ENCODE results near the gene SELENOK. TPM values are rescaled to one million over a fixed set of nuclear protein-coding genes. Genes with fewer than 3 reads are reported as not detected.

Gene SELENOK
- total RNA-seq (100 to 1,000 TPM in 1 of 5 experiments, 10 to 100 TPM in 4; 33.6 to 104 (median 45.4) TPM), polyA plus RNA-seq (100 to 1,000 TPM; 132 to 142 TPM), total RNA-seq (112 reads per million, percentile 86 among the genes with 10 or more reads in this experiment)

- Histone ChIP-seq H3K4me3 (ENCODE audit: low read length) (peak within 1 kb of the TSS; percentile 81), H3K27ac (ENCODE audit: low read depth, low read length) (peak within 1 kb of the TSS; percentile 98), H3K27me3 (ENCODE audit: control insufficient read depth in 2 of 2, insufficient read depth in 2 of 2, low read length in 2 of 2) (no peaks in the 10 kb centered on the region), H3K4me1 (ENCODE audit: control insufficient read depth in 2 of 2, insufficient read depth in 2 of 2, low read length in 2 of 2) (peaks cover 12 to 36% of the 10 kb centered on the region in 2 donors), H3K36me3 (ENCODE audit: control insufficient read depth in 2 of 3, insufficient read depth in 3 of 3, low read length in 3 of 3) (peaks cover 0 to 5% (median 0%) of the 10 kb centered on the region in 3 experiments), H3K9me3 (ENCODE audit: control insufficient read depth in 2 of 3, low read length in 3 of 3) (no peaks in the 10 kb centered on the region)
- peak within 1 kb of the TSS; percentile 97 to 99 (median 99) for H3K27ac Mint-ChIP-seq
- H3K36me3 Mint-ChIP-seq = peaks cover 4 to 25% (median 16%) of the 10 kb centered on the region in 5 donors
- peaks cover 30 to 64% (median 60%) of the 10 kb centered on the region in 7 donors for H3K4me1 Mint-ChIP-seq
- H3K4me3 Mint-ChIP-seq = peak within 1 kb of the TSS; percentile 89 to 98 (median 94)
- ChIA-PET CTCF (interaction anchor here (1.3 kb wide), 1 partner anchor 11 kb away, joined by 3 read pairs; no protein-coding TSS in a partner anchor), POLR2A (interaction anchor here (0.5 to 5.4 kb wide), 5 partner anchors 8 to 544 kb away, joined by 3 to 51 read pairs (median 4); partner anchors contain the start of genes ACTR8 and DCP1A)
- peaks cover 0 to 7% (median 0%) of the 10 kb centered on the region in 11 donors for H3K9me3 Mint-ChIP-seq
- H3K27me3 Mint-ChIP-seq = peaks cover 1 to 29% (median 17%) of the 10 kb centered on the region in 5 donors
- ATAC-seq (peak; percentile 97), DNase-seq (peak; percentile 84 to 98 (median 97))
- intact Hi-C loops (cut with micrococcal nuclease) = loop anchor here (1.0 to 2.0 kb wide), 7 partner anchors 9 to 761 kb away; partner anchors contain the start of genes ACTR8 (in 2 of the 2), DCP1A (in 2 of the 2), PRKCD (in 1 of the 2) and RFT1 (in 1 of the 2)
Observed at GRCh38 chr3:53891497-53892285, at the start of gene SELENOK. SELENOK (minus strand) TSS chr3:53891859.

- Histone ChIP-seq H3K9me3 (ENCODE audit: control insufficient read depth in 2 of 3, low read length in 3 of 3) (peaks cover 0 to 7% (median 0%) of the 10 kb centered on the region in 3 experiments), H3K27me3 (ENCODE audit: control insufficient read depth in 2 of 2, insufficient read depth in 2 of 2, low read length in 2 of 2) (no peaks in the 10 kb centered on the region), H3K4me3 (ENCODE audit: low read length) (no peak overlapping the region), H3K36me3 (ENCODE audit: control insufficient read depth in 2 of 3, insufficient read depth in 3 of 3, low read length in 3 of 3) (no peaks in the 10 kb centered on the region), H3K27ac (ENCODE audit: low read depth, low read length) (no peak overlapping the region), H3K4me1 (ENCODE audit: control insufficient read depth in 2 of 2, insufficient read depth in 2 of 2, low read length in 2 of 2) (no peaks in the 10 kb centered on the region)
- peaks cover 0 to 4% (median 0%) of the 10 kb centered on the region in 5 donors for H3K36me3 Mint-ChIP-seq
- CTCF ChIA-PET = no interaction called here
- no peaks in the 10 kb centered on the region for H3K4me1 Mint-ChIP-seq
- peaks cover 1 to 16% (median 8%) of the 10 kb centered on the region in 11 donors for H3K9me3 Mint-ChIP-seq
- POLR2A ChIA-PET = no interaction called here
- intact Hi-C loops (cut with micrococcal nuclease) = no loop called here
- H3K27me3 Mint-ChIP-seq = peaks cover 6 to 51% (median 33%) of the 10 kb centered on the region in 5 donors
- ATAC-seq (no peak), DNase-seq (no peak)
- H3K27ac Mint-ChIP-seq = no peak overlapping the region
- H3K4me3 Mint-ChIP-seq = no peak overlapping the region
Observed at GRCh38 chr3:53941184-53941583, 49.5 kb upstream of the SELENOK start.

- ChIA-PET CTCF (no interaction called here), POLR2A (no interaction called here)
- Histone ChIP-seq H3K4me1 (ENCODE audit: control insufficient read depth in 2 of 2, insufficient read depth in 2 of 2, low read length in 2 of 2) (no peaks in the 10 kb centered on the region), H3K36me3 (ENCODE audit: control insufficient read depth in 2 of 3, insufficient read depth in 3 of 3, low read length in 3 of 3) (no peaks in the 10 kb centered on the region), H3K9me3 (ENCODE audit: control insufficient read depth in 2 of 3, low read length in 3 of 3) (peaks cover 0 to 4% (median 0%) of the 10 kb centered on the region in 3 experiments), H3K27ac (ENCODE audit: low read depth, low read length) (no peak overlapping the region), H3K4me3 (ENCODE audit: low read length) (no peak overlapping the region), H3K27me3 (ENCODE audit: control insufficient read depth in 2 of 2, insufficient read depth in 2 of 2, low read length in 2 of 2) (no peaks in the 10 kb centered on the region)
- Mint-ChIP-seq H3K4me3 (no peak overlapping the region), H3K27me3 (peaks cover 6 to 53% (median 34%) of the 10 kb centered on the region in 5 donors), H3K36me3 (peaks cover 0 to 1% (median 0%) of the 10 kb centered on the region in 5 donors), H3K4me1 (no peaks in the 10 kb centered on the region), H3K9me3 (peaks cover 0 to 13% (median 4%) of the 10 kb centered on the region in 11 donors), H3K27ac (no peak overlapping the region)
- DNase-seq (no peak), ATAC-seq (no peak)
- intact Hi-C loops (cut with micrococcal nuclease) = no loop called here
Observed at GRCh38 chr3:53940623-53941022, 49.0 kb upstream of the SELENOK start.

GRCh38 chr3:53939813-53940212, 48.2 kb upstream of the SELENOK start:
- H3K36me3 Mint-ChIP-seq = peaks cover 0 to 5% (median 0%) of the 10 kb centered on the region in 5 donors
- CTCF ChIA-PET = no interaction called here
- no peaks in the 10 kb centered on the region for H3K36me3 ChIP-seq (ENCODE audit: control insufficient read depth in 2 of 3, insufficient read depth in 3 of 3, low read length in 3 of 3)
- POLR2A ChIA-PET = no interaction called here
- H3K27ac ChIP-seq (ENCODE audit: low read depth, low read length) = no peak overlapping the region
- H3K4me3 Mint-ChIP-seq = no peak overlapping the region
- H3K9me3 Mint-ChIP-seq = peaks cover 0 to 16% (median 4%) of the 10 kb centered on the region in 11 donors
- intact Hi-C loops (cut with micrococcal nuclease) = loop anchor here in 1 of 2 donors (10.0 kb wide), 1 partner anchor 435 kb away; no protein-coding TSS in a partner anchor
- ATAC-seq (no peak), DNase-seq (no peak)
- peaks cover 6 to 58% (median 40%) of the 10 kb centered on the region in 5 donors for H3K27me3 Mint-ChIP-seq
- no peaks in the 10 kb centered on the region for H3K4me1 Mint-ChIP-seq
- no peaks in the 10 kb centered on the region for H3K4me1 ChIP-seq (ENCODE audit: control insufficient read depth in 2 of 2, insufficient read depth in 2 of 2, low read length in 2 of 2)
- H3K27me3 ChIP-seq (ENCODE audit: control insufficient read depth in 2 of 2, insufficient read depth in 2 of 2, low read length in 2 of 2) = no peaks in the 10 kb centered on the region
- no peak overlapping the region for H3K27ac Mint-ChIP-seq
- H3K4me3 ChIP-seq (ENCODE audit: low read length) = no peak overlapping the region
- peaks cover 0 to 8% (median 0%) of the 10 kb centered on the region in 3 experiments for H3K9me3 ChIP-seq (ENCODE audit: control insufficient read depth in 2 of 3, low read length in 3 of 3)

- Histone ChIP-seq H3K27me3 (ENCODE audit: control insufficient read depth in 2 of 2, insufficient read depth in 2 of 2, low read length in 2 of 2) (no peaks in the 10 kb centered on the region), H3K27ac (ENCODE audit: low read depth, low read length) (no peak overlapping the region), H3K9me3 (ENCODE audit: control insufficient read depth in 2 of 3, low read length in 3 of 3) (peaks cover 0 to 4% (median 0%) of the 10 kb centered on the region in 3 experiments), H3K36me3 (ENCODE audit: control insufficient read depth in 2 of 3, insufficient read depth in 3 of 3, low read length in 3 of 3) (no peaks in the 10 kb centered on the region), H3K4me1 (ENCODE audit: control insufficient read depth in 2 of 2, insufficient read depth in 2 of 2, low read length in 2 of 2) (no peaks in the 10 kb centered on the region), H3K4me3 (ENCODE audit: low read length) (no peak overlapping the region)
- Mint-ChIP-seq H3K9me3 (peaks cover 0 to 19% (median 8%) of the 10 kb centered on the region in 11 donors), H3K4me3 (no peak overlapping the region), H3K27me3 (peaks cover 6 to 62% (median 40%) of the 10 kb centered on the region in 5 donors), H3K4me1 (no peaks in the 10 kb centered on the region), H3K27ac (no peak overlapping the region), H3K36me3 (peaks cover 0 to 5% (median 0%) of the 10 kb centered on the region in 5 donors)
- DNase-seq (no peak), ATAC-seq (no peak)
- CTCF ChIA-PET = interaction anchor here (0.6 to 1.2 kb wide), 3 partner anchors 8 to 292 kb away, joined by 3 to 4 read pairs (median 3); no protein-coding TSS in a partner anchor
- POLR2A ChIA-PET = no interaction called here
- intact Hi-C loops (cut with micrococcal nuclease) = loop anchor here in 1 of 2 donors (10.0 kb wide), 1 partner anchor 436 kb away; no protein-coding TSS in a partner anchor
Observed at GRCh38 chr3:53939086-53939582, 47.5 kb upstream of the SELENOK start.

DNA sequence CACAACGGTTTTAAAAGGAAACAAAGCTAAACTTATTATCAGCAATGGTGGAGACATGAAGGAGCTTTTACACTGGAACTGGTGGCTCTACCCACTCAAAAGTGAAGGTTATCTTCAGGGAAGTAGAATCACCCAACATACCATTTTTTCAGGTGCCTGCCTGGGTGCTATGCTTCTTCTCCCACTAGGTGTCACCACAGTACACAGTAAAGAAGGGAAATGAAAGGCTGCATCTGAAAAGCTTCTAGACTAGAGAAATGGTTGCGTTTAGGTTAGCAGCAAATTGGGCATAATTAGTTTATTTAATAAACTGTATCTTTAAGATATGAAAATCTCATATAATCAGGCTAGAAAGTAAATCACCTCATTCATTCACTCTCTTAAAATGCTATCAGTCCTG, 47.0 kb upstream of the SELENOK start:
- intact Hi-C loops (cut with micrococcal nuclease) = loop anchor here in 1 of 2 donors (10.0 kb wide), 1 partner anchor 436 kb away; no protein-coding TSS in a partner anchor
- Mint-ChIP-seq H3K9me3 (peaks cover 0 to 19% (median 8%) of the 10 kb centered on the region in 11 donors), H3K36me3 (peaks cover 0 to 5% (median 0%) of the 10 kb centered on the region in 5 donors), H3K27me3 (peaks cover 7 to 64% (median 37%) of the 10 kb centered on the region in 5 donors), H3K4me1 (no peaks in the 10 kb centered on the region), H3K27ac (no peak overlapping the region), H3K4me3 (no peak overlapping the region)
- Histone ChIP-seq H3K27ac (ENCODE audit: low read depth, low read length) (no peak overlapping the region), H3K4me3 (ENCODE audit: low read length) (no peak overlapping the region), H3K36me3 (ENCODE audit: control insufficient read depth in 2 of 3, insufficient read depth in 3 of 3, low read length in 3 of 3) (no peaks in the 10 kb centered on the region), H3K4me1 (ENCODE audit: control insufficient read depth in 2 of 2, insufficient read depth in 2 of 2, low read length in 2 of 2) (no peaks in the 10 kb centered on the region), H3K27me3 (ENCODE audit: control insufficient read depth in 2 of 2, insufficient read depth in 2 of 2, low read length in 2 of 2) (no peaks in the 10 kb centered on the region), H3K9me3 (ENCODE audit: control insufficient read depth in 2 of 3, low read length in 3 of 3) (peaks cover 0 to 4% (median 0%) of the 10 kb centered on the region in 3 experiments)
- DNase-seq (peak in 6 of 9 donors; percentile 10 to 41 (median 25)), ATAC-seq (peak; percentile 71)
- ChIA-PET POLR2A (no interaction called here), CTCF (interaction anchor here (0.6 to 1.2 kb wide), 4 partner anchors 8 to 291 kb away, joined by 3 to 4 read pairs (median 3); no protein-coding TSS in a partner anchor)

Measured in naive thymus-derived CD4-positive, alpha-beta T cell (primary cell).